Activated CD8-positive, alpha-beta memory T cell treated with anti-CD3 and anti-CD28 coated beads, Interleukin-2, amount 50 U/mL, for 24 hours (primary cell): ENCODE results near the gene FAM234A.
"Not testable (repeated sequence)": the region's sequence is repeated elsewhere in the genome, so short reads cannot be mapped to it uniquely, and the experiment has no call there.

Source experiments
- DNase-seq: peaks from one replicate; pipeline ENCODE4 v3.0.0-alpha.2; 2020; ENCODE audit errors: extremely low read depth

Gene FAM234A

DNA sequence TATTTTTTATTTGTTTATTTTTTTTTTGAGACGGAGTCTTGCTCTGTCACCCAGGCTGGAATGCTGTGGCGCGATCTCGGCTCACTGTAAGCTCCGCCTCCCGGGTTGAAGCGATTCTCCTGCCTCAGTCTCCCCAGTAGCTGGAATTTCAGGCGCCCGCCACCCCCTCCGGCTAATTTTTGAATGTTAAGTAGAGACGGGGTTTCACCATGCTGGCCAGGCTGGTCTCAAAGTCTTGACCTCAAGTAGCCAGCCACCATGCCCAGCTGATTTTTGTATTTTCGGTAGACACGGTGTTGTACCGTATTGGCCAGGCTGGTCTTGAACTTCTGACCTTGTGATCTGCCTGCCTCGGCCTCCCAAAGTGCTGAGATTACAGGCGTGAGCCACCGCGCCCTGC, 4.3 kb upstream of the FAM234A start:
- DNase-seq: not testable (repeated sequence)

DNA sequence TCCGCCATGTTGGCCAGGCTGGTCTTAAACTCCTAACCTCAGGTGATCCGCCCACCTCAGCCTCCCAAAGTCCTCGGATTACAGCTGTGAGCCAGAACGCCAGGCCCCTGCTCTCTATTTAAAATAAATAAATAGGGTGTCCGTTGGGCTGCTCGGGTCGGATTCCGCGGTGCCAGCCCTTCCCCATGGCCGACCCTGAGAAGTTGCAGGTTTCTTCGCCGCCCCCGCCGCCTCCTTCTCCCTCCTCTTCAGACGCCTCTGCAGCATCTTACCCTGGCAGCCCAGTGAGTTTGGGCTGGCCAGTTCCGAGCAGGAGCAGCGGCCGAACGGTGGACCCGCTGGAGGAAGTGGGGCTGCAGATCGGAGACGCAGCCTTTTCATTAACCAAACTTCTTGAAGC, 3.7 kb upstream of the FAM234A start:
- no peak for DNase-seq

DNA sequence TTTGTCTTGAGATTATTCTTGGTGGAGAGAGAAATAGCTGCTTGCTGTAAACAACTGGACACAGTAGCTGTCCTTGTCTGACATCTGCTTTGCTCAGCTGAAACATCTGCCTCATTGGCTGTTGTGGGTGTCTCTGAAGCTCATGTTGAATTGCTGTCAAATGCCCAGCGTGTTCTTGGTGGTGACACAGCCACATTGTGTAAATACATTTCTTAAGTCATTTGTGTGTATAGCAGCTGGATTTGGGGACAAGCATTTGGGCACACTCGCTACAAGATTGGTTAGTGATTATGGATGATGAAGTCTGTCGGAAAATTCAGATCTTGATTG, 5.3 kb downstream of the FAM234A start:
- no peak for DNase-seq

DNA sequence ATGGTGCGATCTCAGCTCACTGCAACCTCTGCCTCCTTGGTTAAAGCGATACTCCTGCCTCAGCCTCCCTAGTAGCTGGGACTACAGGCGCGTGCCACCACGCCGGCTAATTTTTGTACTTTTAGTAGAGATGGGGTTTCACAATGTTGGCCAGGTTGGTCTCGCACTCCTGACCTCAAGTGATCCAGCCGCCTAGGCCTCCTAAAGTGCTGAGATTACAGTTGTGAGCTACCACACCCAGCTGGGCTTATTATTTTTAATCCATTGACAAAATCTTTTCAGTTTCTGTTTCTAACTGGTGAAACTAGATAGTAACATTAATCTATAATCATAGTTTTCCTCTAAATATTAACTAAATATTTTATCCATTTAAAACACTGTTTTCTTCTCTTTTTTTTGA, 5.9 kb downstream of the FAM234A start:
- no peak for DNase-seq

DNA sequence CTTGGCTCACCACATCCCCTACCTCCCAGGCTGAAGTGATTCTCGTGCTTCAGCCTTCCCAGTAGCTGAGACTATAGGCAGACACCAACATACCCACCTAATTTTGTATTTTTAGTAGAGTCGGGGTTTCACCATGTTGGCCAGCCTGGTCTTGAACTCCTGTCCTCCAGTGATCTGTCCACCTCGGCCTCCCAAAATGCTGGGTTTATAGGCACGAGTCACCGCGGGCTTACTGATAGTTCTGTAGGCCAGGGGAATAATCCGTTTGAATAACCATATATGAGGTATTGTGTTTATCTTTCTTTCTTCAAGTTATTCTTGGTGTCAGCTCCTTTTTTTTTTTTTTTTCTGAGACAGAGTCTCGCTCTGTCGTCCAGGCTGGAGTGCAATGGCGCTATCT, 7.7 kb downstream of the FAM234A start:
- no peak for DNase-seq

DNA sequence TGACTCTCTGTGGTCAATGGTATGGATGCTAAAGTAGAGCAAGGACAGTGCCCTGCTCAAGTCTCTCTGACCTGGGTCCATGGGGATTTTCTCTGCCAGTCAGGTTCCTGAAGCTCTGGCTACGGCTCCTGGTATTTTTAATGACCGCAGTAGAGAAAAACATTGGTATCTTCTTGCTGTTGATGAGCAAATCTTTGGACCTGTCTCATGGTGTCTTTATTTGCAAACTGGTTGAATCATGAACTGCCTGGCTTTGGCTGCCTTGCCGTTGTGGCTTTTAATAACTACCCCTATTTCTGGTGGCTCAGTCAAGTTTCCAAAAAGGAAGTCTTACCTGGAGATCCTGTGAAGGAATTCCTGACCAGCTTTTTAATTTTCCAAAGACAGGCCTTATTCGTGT, 8.7 kb downstream of the FAM234A start:
- no peak for DNase-seq

DNA sequence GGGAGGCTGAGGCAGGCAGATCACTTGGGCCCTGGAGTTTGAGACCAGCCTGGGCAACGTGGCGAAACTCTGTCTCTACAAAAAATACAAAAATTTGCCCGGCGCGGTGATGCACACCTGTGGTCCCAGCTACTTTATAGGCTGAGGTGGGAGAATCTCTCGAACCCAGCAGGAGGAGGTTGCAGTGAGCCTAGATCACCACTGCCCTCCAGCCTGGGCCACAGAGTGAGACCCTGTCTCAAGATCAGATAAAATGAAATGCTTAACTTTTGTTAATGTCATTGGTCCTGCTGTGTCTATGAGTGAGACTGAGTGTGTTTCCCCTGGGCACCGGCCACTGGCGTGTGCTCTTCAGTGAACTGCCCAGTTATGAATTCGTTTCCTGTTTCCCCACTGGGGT, 10.5 kb downstream of the FAM234A start:
- DNase-seq: no peak

DNA sequence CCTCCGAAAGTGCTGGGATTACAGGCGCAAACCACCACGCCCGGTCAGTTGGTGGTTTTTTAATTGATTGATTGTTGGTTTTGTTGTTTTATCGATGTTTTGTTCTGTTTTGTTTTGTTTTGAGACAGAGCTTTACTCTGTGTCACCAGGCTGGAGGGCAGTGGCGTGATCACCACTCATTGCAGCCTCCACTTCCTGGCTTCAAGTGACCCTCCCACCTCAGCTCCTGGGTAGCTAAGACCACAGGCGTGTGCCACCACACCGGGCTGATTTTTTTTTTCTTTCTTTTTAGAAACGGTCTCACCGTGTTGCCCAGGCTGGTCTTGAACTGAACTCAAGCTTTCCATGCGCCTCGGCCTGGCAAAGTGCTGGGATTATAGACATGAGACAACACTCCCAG, 12.4 kb downstream of the FAM234A start:
- no peak for DNase-seq

DNA sequence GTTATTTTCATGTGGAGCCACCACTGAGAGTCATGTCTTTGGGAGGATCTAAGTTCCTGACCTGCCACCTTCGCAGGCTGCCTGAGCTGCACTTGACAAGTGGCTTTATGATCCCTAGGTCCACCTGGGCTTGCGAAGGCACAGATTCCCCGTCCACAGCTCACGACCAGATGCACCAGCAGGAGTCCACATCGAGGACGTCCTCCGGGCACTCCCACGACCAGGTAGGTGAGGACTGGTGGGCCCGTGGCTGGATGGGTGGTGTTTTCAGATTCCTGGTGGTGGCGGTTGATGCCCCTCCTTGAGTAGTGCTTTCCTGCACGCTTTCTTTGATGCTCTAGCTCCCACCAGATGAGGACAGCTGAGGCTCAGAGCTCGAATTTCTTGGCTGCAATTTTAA, 14.8 kb downstream of the FAM234A start:
- DNase-seq: no peak

DNA sequence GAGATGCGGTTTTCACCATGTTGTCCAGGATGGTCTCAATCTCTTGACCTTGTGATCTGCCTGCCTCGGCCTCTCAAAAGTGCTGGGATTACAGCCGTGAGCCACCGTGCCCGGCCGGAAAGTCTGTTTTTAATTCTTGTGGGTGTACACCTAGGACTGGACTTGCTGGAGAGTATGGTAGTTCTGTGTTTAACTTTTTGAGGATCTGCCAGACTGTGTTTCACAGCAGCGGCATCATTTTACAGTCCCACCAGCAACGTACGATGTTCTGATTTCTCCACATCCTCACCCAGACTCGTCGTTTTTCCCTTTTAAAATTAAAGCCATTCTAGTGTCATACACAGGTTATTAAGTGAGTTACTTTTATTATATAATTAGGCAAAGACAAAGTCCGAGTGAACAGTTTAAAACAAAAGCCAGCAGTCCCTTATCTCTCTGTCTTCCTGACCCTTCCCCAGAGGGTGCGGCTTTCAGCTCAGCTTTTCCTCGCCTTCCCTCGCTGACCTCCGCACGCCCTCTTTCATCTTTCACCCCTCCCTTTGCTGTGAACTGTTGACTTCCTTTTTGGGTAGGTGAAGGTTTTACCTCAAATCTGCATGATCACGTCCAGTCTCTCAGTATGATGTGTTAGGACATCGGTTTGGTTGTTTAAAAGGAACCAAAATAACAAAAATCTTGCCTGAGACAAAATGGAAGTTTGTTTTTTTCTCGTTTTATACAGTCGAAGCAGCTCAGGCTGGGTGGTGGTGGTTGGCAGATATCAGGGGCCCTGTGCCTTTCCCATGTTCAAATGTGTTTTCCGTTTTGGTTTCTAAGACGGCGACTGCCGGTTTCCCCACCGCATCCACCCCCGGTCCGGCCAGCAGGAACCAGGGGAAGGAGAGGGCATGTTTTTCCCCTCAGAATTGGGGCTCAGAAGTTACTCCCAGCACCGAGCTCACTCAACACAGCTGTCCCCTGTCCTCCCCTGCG, 18.0 kb downstream of the FAM234A start:
- DNase-seq: no peak

DNA sequence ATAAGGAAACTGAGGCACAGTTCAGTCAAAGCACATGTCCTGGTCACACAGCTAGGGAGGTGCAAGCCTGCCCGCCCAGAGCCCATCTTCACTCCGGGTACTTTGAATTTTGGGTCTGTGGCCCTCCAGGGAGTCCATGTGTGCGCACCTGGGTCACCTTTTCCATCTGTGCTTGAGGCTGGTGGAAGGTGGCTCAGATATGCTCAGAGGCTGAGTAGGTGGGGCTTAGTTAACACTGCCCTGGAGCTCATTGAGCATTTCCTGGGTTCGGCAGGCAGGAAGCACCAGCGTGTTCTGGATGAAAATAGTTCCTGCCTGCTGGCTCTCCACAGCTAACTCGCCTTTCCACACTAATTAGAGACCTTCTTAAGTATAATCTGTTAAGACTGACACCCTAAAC, 19.2 kb downstream of the FAM234A start:
- DNase-seq: no peak

DNA sequence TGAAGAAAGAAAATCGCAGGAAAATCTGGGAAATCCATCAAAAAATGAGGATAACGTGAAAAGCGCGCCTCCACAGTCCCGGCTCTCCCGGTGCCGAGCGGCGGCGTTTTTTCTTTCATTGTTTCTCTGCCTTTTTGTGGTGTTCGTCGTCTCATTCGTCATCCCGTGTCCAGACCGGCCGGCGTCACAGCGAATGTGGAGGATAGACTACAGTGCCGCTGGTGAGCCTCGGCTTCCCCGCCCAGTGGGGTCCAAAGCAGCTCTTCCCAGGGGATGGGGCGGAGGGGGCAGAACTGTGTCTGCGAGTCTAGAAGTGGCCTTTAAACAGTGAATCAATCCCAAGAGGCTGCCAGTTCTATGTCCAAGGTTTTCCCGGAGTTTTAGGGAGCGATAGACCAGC, 19.8 kb downstream of the FAM234A start:
- DNase-seq: no peak

DNA sequence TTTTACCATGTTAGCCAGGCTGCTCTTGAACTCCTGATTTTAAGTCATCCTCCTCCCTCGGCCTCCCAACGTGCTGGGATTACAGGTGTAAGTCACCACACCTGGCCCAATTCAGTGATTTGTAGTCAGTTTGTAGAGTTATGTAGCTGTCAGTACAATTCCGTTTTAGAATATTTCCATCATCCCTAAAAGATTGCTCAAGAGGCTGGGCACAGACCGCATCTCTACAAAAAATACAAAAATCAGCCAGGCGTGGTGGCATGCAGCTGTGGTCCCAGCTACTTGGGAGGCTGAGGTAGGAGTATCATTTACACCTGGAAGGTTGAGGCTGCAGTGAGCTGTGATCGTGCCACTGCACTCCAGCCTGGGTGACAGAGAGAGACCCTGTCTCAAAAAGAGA, 20.6 kb downstream of the FAM234A start:
- no peak for DNase-seq

DNA sequence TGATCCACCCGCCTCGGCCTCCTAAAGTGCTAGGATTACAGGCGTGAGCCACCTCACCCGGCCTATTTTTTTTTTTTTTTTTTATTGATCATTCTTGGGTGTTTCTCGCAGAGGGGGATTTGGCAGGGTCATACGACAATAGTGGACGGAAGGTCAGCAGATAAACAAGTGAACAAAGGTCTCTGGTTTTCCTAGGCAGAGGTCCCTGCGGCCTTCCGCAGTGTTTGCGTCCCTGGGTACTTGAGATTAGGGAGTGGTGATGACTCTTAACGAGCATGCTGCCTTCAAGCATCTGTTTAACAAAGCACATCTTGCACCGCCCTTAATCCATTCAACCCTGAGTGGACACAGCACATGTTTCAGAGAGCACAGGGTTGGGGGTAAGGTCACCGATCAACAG, 23.5 kb downstream of the FAM234A start:
- DNase-seq: not testable (repeated sequence)

DNA sequence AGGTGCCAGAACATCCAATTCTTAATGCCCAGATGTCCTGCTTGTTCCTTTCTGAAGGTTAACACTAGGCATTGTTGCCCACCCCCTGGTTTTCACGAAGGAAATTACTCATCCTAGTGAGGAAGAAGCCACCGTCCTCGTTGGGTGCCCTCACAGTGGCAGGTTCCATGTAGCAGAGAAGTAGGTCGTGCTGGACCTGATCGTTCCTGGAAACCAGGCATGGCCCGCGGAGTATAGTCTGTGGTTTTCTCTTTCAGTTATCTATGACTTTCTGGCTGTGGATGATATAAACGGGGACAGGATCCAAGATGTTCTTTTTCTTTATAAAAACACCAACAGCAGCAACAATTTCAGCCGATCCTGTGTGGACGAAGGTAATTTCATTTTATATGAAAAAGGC, 24.6 kb downstream of the FAM234A start:
- no peak for DNase-seq

DNA sequence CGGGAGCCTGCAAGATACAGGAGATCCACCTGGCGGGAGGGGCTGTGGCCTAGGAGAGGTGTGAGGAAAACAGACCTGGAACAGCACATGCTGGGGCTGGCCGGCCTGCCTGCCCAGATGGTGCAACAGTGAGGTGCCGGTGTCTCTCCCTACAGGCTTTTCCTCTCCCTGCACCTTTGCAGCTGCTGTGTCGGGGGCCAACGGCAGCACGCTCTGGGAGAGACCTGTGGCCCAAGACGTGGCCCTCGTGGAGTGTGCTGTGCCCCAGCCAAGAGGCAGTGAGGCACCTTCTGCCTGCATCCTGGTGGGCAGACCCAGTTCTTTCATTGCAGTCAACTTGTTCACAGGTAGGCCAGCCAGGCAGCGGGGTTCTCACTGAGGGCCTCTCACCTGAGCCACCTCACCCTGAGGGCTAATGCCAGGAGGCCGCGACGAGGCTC, 25.2 kb downstream of the FAM234A start:
- no peak for DNase-seq

DNA sequence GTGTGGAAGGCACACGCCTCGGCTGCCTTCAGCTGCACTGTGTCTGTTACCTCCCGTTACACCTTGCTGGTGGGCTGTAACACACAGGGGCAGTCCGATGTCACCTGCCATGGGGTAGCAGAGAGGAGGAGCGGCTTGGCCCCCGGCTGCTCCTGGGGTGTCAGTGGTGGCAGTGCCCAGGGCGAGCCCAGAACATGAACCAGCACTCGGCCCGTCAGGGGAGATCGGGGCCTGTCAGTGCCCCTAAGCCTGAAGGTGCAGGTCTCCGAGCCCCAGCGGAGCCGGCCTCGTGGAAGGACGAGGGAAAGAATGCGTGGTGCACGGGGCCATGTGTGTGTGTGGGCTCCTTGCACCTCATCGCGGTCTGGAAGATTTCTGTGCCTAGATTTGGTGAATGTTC, 25.7 kb downstream of the FAM234A start:
- no peak for DNase-seq

DNA sequence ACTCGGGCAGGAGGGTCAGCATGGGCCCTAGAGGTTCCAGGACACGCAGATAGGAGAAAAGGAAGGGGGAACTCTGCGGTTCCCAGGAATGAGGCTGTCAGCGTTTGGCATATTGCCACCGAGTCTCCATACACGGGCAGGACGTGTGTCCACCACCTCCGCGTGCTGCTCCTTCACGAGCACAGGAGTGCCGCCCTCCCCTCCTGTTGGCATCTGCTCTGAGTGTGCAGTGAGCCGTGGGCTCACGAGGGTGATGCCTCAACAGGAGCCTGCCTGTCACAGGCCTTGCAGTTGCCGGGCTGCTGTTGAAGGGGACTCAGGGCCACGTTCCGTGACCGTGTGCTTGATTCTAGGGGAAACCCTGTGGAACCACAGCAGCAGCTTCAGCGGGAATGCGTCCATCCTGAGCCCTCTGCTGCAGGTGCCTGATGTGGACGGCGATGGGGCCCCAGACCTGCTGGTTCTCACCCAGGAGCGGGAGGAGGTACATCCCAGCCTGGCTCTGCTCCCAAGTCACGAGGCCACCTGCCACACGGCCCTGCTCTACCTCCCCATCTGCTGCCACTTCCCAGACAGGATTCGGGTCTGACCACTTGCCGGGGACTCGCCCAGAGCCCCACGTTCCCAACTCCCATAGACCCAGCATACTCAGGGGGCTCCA, 26.5 kb downstream of the FAM234A start:
- no peak for DNase-seq

DNA sequence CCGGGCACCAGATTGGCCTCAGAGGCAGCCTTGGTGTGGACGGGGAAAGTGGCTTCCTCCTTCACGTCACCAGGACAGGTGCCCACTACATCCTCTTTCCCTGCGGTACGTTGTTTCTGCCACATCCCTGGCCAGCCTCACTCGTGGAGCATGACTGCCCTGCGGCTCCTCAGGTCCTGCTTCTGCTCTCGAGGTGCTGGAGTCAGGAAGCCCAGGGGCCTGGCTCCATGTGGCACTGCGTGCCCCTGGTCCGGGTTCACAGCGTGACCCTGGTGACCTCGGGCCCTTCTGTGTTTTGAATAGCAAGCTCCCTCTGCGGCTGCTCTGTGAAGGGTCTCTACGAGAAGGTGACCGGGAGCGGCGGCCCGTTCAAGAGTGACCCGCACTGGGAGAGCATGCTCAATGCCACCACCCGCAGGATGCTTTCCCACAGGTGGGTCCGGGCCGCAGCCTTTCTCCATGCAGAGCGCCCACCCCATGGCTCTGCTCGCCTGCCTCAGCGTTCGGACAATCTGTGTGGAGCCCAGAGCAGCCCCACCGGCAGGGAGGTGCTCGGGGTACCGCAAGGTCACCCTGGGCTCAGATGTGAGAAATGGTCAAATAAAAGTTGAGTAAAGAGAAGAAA, 27.6 kb downstream of the FAM234A start:
- DNase-seq: no peak

DNA sequence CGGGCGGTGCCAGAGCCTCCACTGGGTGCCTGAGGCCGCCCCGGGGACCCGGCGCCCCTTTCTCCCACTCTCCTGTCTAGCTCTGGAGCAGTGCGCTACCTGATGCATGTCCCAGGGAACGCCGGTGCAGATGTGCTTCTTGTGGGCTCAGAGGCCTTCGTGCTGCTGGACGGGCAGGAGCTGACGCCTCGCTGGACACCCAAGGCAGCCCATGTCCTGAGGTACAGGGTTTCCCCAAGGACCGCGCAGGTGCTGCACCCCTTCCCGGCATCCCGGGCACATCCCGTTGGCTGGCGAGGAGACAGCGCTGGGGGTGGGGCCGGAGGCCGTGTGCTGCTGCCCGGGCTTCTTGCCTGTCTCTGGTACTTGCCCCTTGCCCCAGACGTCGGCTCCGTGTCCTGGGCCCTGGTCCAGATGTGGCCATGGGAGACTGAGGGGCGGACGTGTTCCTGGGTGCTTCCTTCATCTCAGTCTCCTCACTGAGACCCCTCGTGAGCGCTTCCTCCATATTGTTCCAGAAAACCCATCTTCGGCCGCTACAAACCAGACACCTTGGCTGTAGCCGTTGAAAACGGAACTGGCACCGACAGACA, 28.7 kb downstream of the FAM234A start:
- DNase-seq: no peak

DNA sequence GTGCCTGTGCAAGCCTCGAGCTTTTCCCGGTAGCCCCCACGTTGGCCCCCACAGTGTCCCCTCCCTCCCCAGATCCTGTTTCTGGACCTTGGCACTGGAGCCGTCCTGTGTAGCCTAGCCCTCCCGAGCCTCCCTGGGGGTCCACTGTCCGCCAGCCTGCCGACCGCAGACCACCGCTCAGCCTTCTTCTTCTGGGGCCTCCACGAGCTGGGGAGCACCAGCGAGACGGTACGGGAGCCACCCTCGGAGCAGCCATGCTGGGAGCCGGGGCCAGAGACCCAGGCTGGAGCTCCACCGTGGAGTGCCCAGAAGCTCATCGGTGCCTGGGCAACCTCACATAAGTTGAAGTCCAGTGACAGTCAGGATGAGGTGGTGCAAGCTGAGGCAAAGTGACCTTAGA, 29.3 kb downstream of the FAM234A start:
- no peak for DNase-seq

DNA sequence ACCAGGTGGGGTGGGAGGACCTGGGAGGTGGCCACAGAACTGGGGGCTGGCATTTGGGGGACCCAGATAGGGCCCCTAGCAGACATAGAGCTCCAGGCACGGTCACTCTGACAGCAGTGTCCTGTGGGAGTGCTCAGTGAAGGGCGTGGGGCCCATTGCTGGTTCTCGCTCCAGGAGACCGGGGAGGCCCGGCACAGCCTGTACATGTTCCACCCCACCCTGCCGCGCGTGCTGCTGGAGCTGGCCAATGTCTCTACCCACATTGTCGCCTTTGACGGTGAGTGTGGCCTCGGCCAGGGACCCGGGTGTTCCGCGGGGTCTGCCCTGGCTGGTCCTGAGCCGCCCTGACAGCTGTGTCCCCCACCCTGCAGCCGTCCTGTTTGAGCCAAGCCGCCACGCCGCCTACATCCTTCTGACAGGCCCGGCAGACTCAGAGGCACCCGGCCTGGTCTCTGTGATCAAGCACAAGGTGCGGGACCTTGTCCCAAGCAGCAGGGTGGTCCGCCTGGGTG, 29.9 kb downstream of the FAM234A start:
- no peak for DNase-seq
